ENCODE measurements around the gene MTTP.

MTTP gene

GRCh38 chr4:99594818-99595217 is 20.2 kb downstream of the MTTP start:
- H3K79me2 ChIP-seq (ENCODE audit: insufficient read depth, low read length): no peaks in the 10 kb centered on the region
- no peak overlapping the region for H2AFZ ChIP-seq (ENCODE audit: low read length)
- no peaks in the 10 kb centered on the region for H3K9me2 ChIP-seq (ENCODE audit: low read depth, low read length)
- no peaks in the 10 kb centered on the region for H3K27me3 ChIP-seq (ENCODE audit: insufficient read depth, low read length)
- H3K27ac ChIP-seq (ENCODE audit: low read depth, low read length, poor library complexity, severe bottlenecking): no peak overlapping the region
- no peak overlapping the region for H3K4me2 ChIP-seq (ENCODE audit: low read length)
- H3F3A ChIP-seq (ENCODE audit: insufficient read depth, low read length): no peaks in the 10 kb centered on the region
- no peak overlapping the region for H3K9ac ChIP-seq (ENCODE audit: low read length)
- no peaks in the 10 kb centered on the region for H3K4me1 ChIP-seq (ENCODE audit: insufficient read depth, low read length, severe bottlenecking)
- no peak for TF ChIP-seq CTCF (IDR thresholded peaks at IDR 0.05; ENCODE audit: low read length)
- TF ChIP-seq EZH2 (IDR thresholded peaks at IDR 0.05; ENCODE audit: borderline replicate concordance, low read length): no peak
- no peaks in the 10 kb centered on the region for H4K20me1 ChIP-seq (ENCODE audit: insufficient read depth, low read length)
- no peak overlapping the region for H3K4me3 ChIP-seq (ENCODE audit: low read depth, low read length, poor library complexity, severe bottlenecking)
- no peaks in the 10 kb centered on the region for H3K36me3 ChIP-seq (ENCODE audit: insufficient read depth, low read length)
- no peaks in the 10 kb centered on the region for H3K9me3 ChIP-seq (ENCODE audit: low read length)

GRCh38 chr4:99606716-99607115 is 32.1 kb downstream of the MTTP start:
- Histone ChIP-seq H3K79me2 (ENCODE audit: insufficient read depth, low read length) (no peaks in the 10 kb centered on the region), H2AFZ (ENCODE audit: low read length) (no peak overlapping the region), H3F3A (ENCODE audit: insufficient read depth, low read length) (no peaks in the 10 kb centered on the region), H3K4me1 (ENCODE audit: insufficient read depth, low read length, severe bottlenecking) (no peaks in the 10 kb centered on the region), H3K4me2 (ENCODE audit: low read length) (no peak overlapping the region), H3K9me3 (ENCODE audit: low read length) (no peaks in the 10 kb centered on the region), H3K27me3 (ENCODE audit: insufficient read depth, low read length) (no peaks in the 10 kb centered on the region), H4K20me1 (ENCODE audit: insufficient read depth, low read length) (no peaks in the 10 kb centered on the region), H3K4me3 (ENCODE audit: low read depth, low read length, poor library complexity, severe bottlenecking) (no peak overlapping the region), H3K9me2 (ENCODE audit: low read depth, low read length) (no peaks in the 10 kb centered on the region), H3K27ac (ENCODE audit: low read depth, low read length, poor library complexity, severe bottlenecking) (no peak overlapping the region), H3K36me3 (ENCODE audit: insufficient read depth, low read length) (no peaks in the 10 kb centered on the region), H3K9ac (ENCODE audit: low read length) (no peak overlapping the region)
- no peak for TF ChIP-seq EZH2 (IDR thresholded peaks at IDR 0.05; ENCODE audit: borderline replicate concordance, low read length)
- no peak for TF ChIP-seq CTCF (IDR thresholded peaks at IDR 0.05; ENCODE audit: low read length)

DNA sequence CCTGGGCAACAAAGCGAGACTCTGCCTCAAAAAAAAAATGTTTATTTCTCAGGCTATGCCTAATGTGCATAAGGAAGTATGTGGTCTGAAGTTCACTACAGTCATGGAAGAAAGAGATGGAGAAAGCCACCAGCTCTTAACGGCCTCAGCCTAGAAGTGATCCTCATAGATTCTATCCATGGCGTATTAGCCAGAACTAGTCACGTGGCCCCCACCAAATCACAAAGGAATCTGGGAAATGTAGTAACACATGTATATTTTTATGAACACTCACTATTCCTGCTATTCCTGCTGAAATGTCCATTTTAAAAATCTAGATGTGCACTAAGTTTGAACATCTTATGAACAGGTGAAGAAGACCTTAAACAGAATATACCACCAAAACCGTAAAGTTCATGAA is 33.8 kb downstream of the MTTP start:
- Histone ChIP-seq H3K79me2 (ENCODE audit: insufficient read depth, low read length) (no peaks in the 10 kb centered on the region), H3K9ac (ENCODE audit: low read length) (no peak overlapping the region), H3K4me3 (ENCODE audit: low read depth, low read length, poor library complexity, severe bottlenecking) (no peak overlapping the region), H3K4me2 (ENCODE audit: low read length) (no peak overlapping the region), H3K9me3 (ENCODE audit: low read length) (no peaks in the 10 kb centered on the region), H3K9me2 (ENCODE audit: low read depth, low read length) (no peaks in the 10 kb centered on the region), H3K36me3 (ENCODE audit: insufficient read depth, low read length) (no peaks in the 10 kb centered on the region), H3K27me3 (ENCODE audit: insufficient read depth, low read length) (no peaks in the 10 kb centered on the region), H2AFZ (ENCODE audit: low read length) (no peak overlapping the region), H4K20me1 (ENCODE audit: insufficient read depth, low read length) (no peaks in the 10 kb centered on the region), H3K4me1 (ENCODE audit: insufficient read depth, low read length, severe bottlenecking) (no peaks in the 10 kb centered on the region), H3K27ac (ENCODE audit: low read depth, low read length, poor library complexity, severe bottlenecking) (no peak overlapping the region), H3F3A (ENCODE audit: insufficient read depth, low read length) (no peaks in the 10 kb centered on the region)
- TF ChIP-seq CTCF (IDR thresholded peaks at IDR 0.05; ENCODE audit: low read length) (no peak), EZH2 (IDR thresholded peaks at IDR 0.05; ENCODE audit: borderline replicate concordance, low read length) (no peak)

Measured in OCI-LY1 (cell line).